ENCODE results near the gene INPP4A.
"Not testable (repeated sequence)": the region's sequence is repeated elsewhere in the genome, so short reads cannot be mapped to it uniquely, and the experiment has no call there.

Gene INPP4A

GRCh38 chr2:98594665-98595064 is 150.0 kb downstream of the INPP4A start:
- DNase-seq = not testable (repeated sequence)

GRCh38 chr2:98598781-98599428 is 154.2 kb downstream of the INPP4A start:
- no peak for DNase-seq

- peak; percentile 13 to 49 for DNase-seq
Observed at GRCh38 chr2:98601532-98602132, 157.0 kb downstream of the INPP4A start.

GRCh38 chr2:98604547-98604946 is 159.9 kb downstream of the INPP4A start:
- peak in 1 of 2 experiments; percentile 25 for DNase-seq

GRCh38 chr2:98605076-98605475 is 160.4 kb downstream of the INPP4A start:
- DNase-seq = no peak

GRCh38 chr2:98606431-98606830 is 161.8 kb downstream of the INPP4A start:
- no peak for DNase-seq

- DNase-seq = no peak
Observed at GRCh38 chr2:98607104-98607503, 162.4 kb downstream of the INPP4A start.

GRCh38 chr2:98607741-98608115 is 163.1 kb downstream of the INPP4A start:
- DNase-seq = no peak

- DNase-seq = peak; percentile 82 to 90
Observed at GRCh38 chr2:98608116-98608961, 163.7 kb downstream of the INPP4A start, which contains the start of the genes COA5 and UNC50. COA5 (minus strand) TSS chr2:98608512; CDS start chr2:98608405, 107 bp downstream. UNC50 (plus strand) TSS chr2:98608589; CDS start chr2:98609760, 1,171 bp downstream.

- DNase-seq = no peak
Observed at GRCh38 chr2:98608962-98609604, 164.4 kb downstream of the INPP4A start.

- no peak for DNase-seq
Observed at GRCh38 chr2:98614024-98614739, 169.5 kb downstream of the INPP4A start.

GRCh38 chr2:98615481-98615880 is 170.8 kb downstream of the INPP4A start:
- DNase-seq = no peak

GRCh38 chr2:98617149-98617548 is 172.5 kb downstream of the INPP4A start:
- no peak for DNase-seq

- DNase-seq = peak in 1 of 2 experiments; percentile 35
Observed at GRCh38 chr2:98623657-98624056, 179.0 kb downstream of the INPP4A start.

GRCh38 chr2:98632351-98632750 is 187.7 kb downstream of the INPP4A start:
- DNase-seq = no peak

GRCh38 chr2:98634406-98635092 is 189.9 kb downstream of the INPP4A start:
- DNase-seq = no peak

GRCh38 chr2:98637401-98638147 is 192.9 kb downstream of the INPP4A start:
- no peak for DNase-seq

- no peak for DNase-seq
Observed at GRCh38 chr2:98643496-98644100, 198.9 kb downstream of the INPP4A start.
